HG02840 (cell line): ENCODE results near the gene NISCH.

ENCODE experiments used
- ATAC-seq: cut with Tn5 transposase; IDR thresholded peaks from one replicate; pipeline ENCODE4 v1.9.1; 2021; ENCODE audit warnings: mild to moderate bottlenecking, moderate library complexity, moderate number of reproducible peaks; ENCODE audit not compliant: unreplicated experiment, low FRiP score

NISCH gene

GRCh38 chr3:52434491-52435115, 20.8 kb upstream of the NISCH start:
- ATAC-seq: no peak

- ATAC-seq: no peak
Observed at GRCh38 chr3:52435246-52436101, 19.9 kb upstream of the NISCH start.

- no peak for ATAC-seq
Observed at GRCh38 chr3:52436500-52437149, 18.8 kb upstream of the NISCH start.

- ATAC-seq: no peak
Observed at GRCh38 chr3:52437326-52438103, 17.9 kb upstream of the NISCH start.

GRCh38 chr3:52438104-52438376, 17.4 kb upstream of the NISCH start:
- ATAC-seq: no peak

GRCh38 chr3:52438579-52439425, 16.6 kb upstream of the NISCH start:
- no peak for ATAC-seq

- no peak for ATAC-seq
Observed at GRCh38 chr3:52439426-52440248, 15.8 kb upstream of the NISCH start.

GRCh38 chr3:52440249-52440551, 15.2 kb upstream of the NISCH start:
- no peak for ATAC-seq

GRCh38 chr3:52440671-52441070, 14.7 kb upstream of the NISCH start:
- ATAC-seq: no peak

GRCh38 chr3:52441091-52441771, 14.2 kb upstream of the NISCH start:
- no peak for ATAC-seq

GRCh38 chr3:52441772-52442332, 13.6 kb upstream of the NISCH start:
- ATAC-seq: no peak

- no peak for ATAC-seq
Observed at GRCh38 chr3:52442409-52443267, 12.8 kb upstream of the NISCH start.

GRCh38 chr3:52443268-52443610, 12.2 kb upstream of the NISCH start:
- ATAC-seq: no peak

GRCh38 chr3:52443791-52444687, 11.4 kb upstream of the NISCH start:
- no peak for ATAC-seq

GRCh38 chr3:52444860-52445793, 10.3 kb upstream of the NISCH start, which contains the start of gene SEMA3G:
Gene SEMA3G (minus strand): TSS chr3:52445103. CDS start chr3:52445027, 76 bp downstream.
- ATAC-seq: peak; percentile 55

- no peak for ATAC-seq
Observed at GRCh38 chr3:52446042-52446441, 9.4 kb upstream of the NISCH start.
